Neutrophil (primary cell): ENCODE data around the gene DECR2.

Experiments
- H3K27ac ChIP-seq: fragments of 200-600 bp; sonication (generic); 2 replicates; pipeline ENCODE4 v1.5.1; 2016; ENCODE audit warnings: mild to moderate bottlenecking, moderate library complexity
- H3K27me3 ChIP-seq: fragments of 200-600 bp; sonication (generic); 2 replicates; pipeline ENCODE4 v1.6.0; 2016; ENCODE audit warnings: mild to moderate bottlenecking
- H3K36me3 ChIP-seq: fragments of 200-600 bp; sonication (generic); 2 replicates; pipeline ENCODE4 v1.5.1; 2017
- H3K4me1 ChIP-seq, 2 experiments: fragments of 200-600 bp in 1 of 2; sonication (generic) in 1 of 2; 1 replicate in 1 of 2; 2 replicates in 1 of 2; pipeline versions ENCODE4 v1.5.1 to v1.6.1; 2013 to 2016; ENCODE audit warnings: low read depth in 1 of 2, low read length in 1 of 2, mild to moderate bottlenecking in 1 of 2, moderate library complexity in 1 of 2; ENCODE audit not compliant: control insufficient read depth in 1 of 2, insufficient read depth in 1 of 2
- H3K4me3 ChIP-seq, 2 experiments: fragments of 200-600 bp in 1 of 2; sonication (generic) in 1 of 2; 1 replicate in 1 of 2; 2 replicates in 1 of 2; pipeline ENCODE4 v1.5.1; 2013 to 2016; ENCODE audit warnings: low read depth in 1 of 2, low read length in 1 of 2, mild to moderate bottlenecking in 1 of 2, moderate library complexity in 1 of 2
- H3K9me3 ChIP-seq: fragments of 200-600 bp; sonication (generic); 2 replicates; pipeline ENCODE4 v1.5.1; 2016
- TF ChIP-seq, protein P1 (sequence below): fragments of 200-600 bp; sonication (generic); IDR thresholded peaks from 2 replicates; pipeline ENCODE4 v1.5.1; 2016; ENCODE audit warnings: antibody characterized with exemption

The DECR2 gene

DNA sequence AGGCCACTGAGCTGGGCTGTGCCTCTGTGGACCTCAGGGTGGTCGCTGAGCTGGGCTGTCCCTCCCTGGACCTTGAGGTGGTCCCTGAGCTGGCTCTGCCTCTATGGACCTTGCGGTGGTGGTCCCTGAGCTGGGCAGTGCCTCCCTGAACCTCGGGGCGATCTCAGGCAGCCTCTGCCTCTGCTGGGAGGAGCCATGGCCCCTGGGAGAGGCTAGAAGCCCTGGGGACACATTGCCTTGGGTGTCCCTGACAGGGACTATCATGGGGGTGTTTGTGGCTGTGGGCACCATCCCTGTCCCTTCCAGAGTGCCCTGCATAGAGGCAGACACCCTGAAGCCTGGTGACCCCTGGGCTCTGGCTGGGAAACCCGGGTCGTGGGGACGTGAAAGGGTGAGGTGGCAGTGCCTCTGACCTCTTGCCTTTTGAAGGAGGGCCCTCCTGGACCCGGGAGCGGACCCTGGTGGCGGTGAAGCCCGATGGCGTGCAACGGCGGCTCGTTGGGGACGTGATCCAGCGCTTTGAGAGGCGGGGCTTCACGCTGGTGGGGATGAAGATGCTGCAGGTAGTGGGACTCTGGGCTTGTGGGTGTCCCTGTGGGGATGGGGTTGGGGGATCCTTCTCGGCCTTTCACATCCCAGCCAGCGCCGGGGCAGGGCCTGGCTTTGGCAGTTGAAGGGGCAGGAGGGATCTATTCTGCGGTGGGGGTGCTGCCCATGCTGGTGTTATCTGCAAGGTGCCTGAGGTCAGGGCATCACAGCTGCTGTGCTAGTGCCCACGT is 2.9 kb upstream of the DECR2 start:
- TF ChIP-seq, protein P1, sequence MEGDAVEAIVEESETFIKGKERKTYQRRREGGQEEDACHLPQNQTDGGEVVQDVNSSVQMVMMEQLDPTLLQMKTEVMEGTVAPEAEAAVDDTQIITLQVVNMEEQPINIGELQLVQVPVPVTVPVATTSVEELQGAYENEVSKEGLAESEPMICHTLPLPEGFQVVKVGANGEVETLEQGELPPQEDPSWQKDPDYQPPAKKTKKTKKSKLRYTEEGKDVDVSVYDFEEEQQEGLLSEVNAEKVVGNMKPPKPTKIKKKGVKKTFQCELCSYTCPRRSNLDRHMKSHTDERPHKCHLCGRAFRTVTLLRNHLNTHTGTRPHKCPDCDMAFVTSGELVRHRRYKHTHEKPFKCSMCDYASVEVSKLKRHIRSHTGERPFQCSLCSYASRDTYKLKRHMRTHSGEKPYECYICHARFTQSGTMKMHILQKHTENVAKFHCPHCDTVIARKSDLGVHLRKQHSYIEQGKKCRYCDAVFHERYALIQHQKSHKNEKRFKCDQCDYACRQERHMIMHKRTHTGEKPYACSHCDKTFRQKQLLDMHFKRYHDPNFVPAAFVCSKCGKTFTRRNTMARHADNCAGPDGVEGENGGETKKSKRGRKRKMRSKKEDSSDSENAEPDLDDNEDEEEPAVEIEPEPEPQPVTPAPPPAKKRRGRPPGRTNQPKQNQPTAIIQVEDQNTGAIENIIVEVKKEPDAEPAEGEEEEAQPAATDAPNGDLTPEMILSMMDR: no peak
- Histone ChIP-seq H3K27ac (peak overlapping the region; percentile 95), H3K4me1 (peaks cover 33 to 39% of the 10 kb centered on the region in 2 experiments), H3K4me3 (no peak overlapping the region), H3K36me3 (no peaks in the 10 kb centered on the region), H3K9me3 (no peaks in the 10 kb centered on the region), H3K27me3 (peaks cover 12% of the 10 kb centered on the region)

DNA sequence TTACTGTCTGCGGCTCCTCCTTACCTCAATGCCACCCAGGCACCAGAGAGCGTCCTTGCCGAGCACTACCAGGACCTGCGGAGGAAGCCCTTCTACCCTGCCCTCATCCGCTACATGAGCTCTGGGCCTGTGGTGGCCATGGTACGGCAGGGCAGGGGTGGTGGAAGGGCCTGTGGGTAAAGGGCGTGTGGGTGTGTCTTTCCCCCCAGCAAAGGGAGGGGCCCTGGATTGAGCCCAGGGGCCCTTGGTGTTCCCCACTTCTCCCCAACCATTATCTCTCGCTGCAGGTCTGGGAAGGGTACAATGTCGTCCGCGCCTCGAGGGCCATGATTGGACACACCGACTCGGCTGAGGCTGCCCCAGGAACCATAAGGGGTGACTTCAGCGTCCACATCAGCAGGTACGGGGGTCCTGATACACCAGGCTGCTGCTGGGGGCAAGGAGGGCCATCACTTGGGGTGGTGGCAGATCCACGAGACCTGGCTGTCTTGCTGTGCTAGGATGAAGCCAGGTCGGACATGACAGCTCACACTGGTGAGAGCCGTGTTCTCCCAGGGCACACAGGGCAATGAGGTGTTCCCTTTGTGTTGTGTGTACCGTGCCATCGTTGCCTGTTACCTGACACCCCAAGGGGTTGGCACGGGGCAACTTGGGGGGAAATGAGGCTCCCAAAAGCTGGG is 2.2 kb upstream of the DECR2 start:
- peaks cover 12% of the 10 kb centered on the region for H3K27me3 ChIP-seq
- H3K36me3 ChIP-seq: no peaks in the 10 kb centered on the region
- no peak overlapping the region for H3K4me3 ChIP-seq
- H3K27ac ChIP-seq: peak overlapping the region; percentile 95
- H3K4me1 ChIP-seq: peaks cover 33 to 39% of the 10 kb centered on the region in 2 experiments
- no peaks in the 10 kb centered on the region for H3K9me3 ChIP-seq
- TF ChIP-seq, protein P1: no peak

DNA sequence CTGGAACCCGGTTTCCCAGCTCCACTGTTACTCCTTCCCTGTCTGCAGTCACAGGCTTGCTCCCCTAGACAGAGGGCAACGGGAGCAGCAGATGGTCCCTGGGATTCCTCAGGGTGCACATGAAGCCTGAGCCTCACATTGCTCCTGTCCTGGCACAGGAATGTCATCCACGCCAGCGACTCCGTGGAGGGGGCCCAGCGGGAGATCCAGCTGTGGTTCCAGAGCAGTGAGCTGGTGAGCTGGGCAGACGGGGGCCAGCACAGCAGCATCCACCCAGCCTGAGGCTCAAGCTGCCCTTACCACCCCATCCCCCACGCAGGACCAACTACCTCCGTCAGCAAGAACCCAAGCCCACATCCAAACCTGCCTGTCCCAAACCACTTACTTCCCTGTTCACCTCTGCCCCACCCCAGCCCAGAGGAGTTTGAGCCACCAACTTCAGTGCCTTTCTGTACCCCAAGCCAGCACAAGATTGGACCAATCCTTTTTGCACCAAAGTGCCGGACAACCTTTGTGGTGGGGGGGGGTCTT is 1.6 kb upstream of the DECR2 start:
- peaks cover 33 to 39% of the 10 kb centered on the region in 2 experiments for H3K4me1 ChIP-seq
- TF ChIP-seq, protein P1: no peak
- peak overlapping the region; percentile 95 for H3K27ac ChIP-seq
- H3K9me3 ChIP-seq: no peaks in the 10 kb centered on the region
- H3K4me3 ChIP-seq: peak overlapping the region; percentile 86 to 97
- H3K36me3 ChIP-seq: no peaks in the 10 kb centered on the region
- peaks cover 12% of the 10 kb centered on the region for H3K27me3 ChIP-seq

DNA sequence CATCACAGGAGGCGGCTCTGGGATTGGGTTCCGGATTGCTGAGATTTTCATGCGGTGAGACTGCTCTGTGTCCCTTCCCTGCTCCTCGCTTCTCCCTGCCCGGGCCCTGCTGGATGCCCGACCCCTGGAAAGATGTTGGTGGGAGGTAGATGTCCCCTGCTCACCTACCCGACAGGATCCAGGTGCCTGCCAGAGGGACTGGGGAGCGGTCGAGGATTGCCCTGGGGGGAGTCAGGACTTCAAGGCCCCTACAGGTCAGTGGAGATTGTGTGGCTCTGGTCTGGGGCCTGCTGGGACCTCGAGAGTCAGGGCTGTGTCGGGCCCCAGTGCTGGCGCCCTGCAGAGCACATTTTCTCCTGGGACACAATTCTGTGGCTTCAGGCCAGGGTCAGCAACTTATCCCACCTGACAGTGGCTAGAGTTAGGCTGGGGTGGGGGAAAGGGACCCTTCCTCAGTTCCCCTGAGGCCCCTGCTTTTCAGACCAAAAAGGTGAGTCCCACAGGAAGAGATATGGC is 3.3 kb downstream of the DECR2 start:
- no peaks in the 10 kb centered on the region for H3K27me3 ChIP-seq
- no peaks in the 10 kb centered on the region for H3K9me3 ChIP-seq
- no peaks in the 10 kb centered on the region for H3K36me3 ChIP-seq
- peaks cover 14 to 15% of the 10 kb centered on the region in 2 experiments for H3K4me1 ChIP-seq
- TF ChIP-seq, protein P1: no peak
- H3K4me3 ChIP-seq: no peak overlapping the region
- no peak overlapping the region for H3K27ac ChIP-seq

DNA sequence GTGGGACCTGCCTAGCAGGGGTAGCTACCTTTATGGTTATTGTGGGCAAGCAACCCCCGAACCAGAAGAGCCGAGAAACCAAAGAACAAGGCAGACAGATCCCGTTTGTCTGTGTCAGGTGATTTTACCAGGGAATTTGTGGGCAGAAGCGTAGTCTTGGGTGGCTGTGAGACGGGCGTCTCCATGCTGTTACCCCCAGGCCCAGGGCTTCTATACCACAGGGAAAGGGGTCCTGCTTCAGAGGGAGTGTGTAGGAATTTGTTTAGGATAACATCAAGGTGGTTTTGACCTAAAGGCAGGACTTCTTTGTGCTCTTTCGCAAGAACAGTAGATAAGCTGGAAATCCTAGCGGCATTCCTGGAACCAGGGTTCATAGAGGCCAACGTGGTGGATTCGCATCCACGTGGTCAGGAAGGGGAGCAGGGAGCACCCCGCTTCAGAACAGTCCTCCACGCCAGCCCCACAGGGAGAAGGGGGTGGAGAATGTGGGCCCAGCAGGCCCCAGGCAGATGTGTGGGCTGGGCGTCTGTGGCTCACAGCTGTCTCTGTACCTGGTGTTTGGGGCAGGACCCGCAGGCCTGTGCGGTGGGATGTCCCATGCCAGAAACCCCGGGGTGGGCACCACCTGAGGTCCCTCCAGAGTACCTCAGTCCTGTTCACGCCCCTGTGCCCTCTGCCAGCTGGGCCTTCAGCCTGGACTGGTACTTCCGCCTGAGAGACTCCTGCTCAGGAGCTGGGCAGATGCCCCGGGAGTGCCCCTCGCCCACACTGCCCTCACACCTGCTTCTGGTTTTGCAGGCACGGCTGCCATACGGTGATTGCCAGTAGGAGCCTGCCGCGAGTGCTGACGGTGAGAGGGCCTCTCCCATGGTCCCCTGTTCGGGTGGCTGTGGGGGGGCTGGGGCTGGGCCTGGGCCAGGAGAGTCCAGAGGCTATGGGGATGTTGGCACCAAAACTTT is 4.1 kb downstream of the DECR2 start:
- no peak overlapping the region for H3K27ac ChIP-seq

More for the DNA sequence above, 4.1 kb downstream of the DECR2 start:
- Histone ChIP-seq H3K27me3 (no peaks in the 10 kb centered on the region), H3K9me3 (no peaks in the 10 kb centered on the region), H3K36me3 (no peaks in the 10 kb centered on the region), H3K4me1 (peaks cover 6 to 7% of the 10 kb centered on the region in 2 experiments), H3K4me3 (no peak overlapping the region)
- TF ChIP-seq, protein P1: no peak
